Measurements from ENCODE around the gene TAF1L. TPM values are rescaled to one million over a fixed set of nuclear protein-coding genes. Genes with fewer than 3 reads are reported as not detected.

Gene TAF1L
- total RNA-seq, 1 experiment from 2014 or later = not detected

Other genes with a start within 250 kb of the TAF1L start
- gene RIGI, start 109.5 kb downstream of the TAF1L start, total RNA-seq (2021; ENCODE audit: unreplicated experiment) = 27.7 TPM
- 14.3 TPM for gene SMIM27, start 83.3 kb downstream of the TAF1L start, total RNA-seq (2021; ENCODE audit: unreplicated experiment)
- gene TOPORS, start 83.1 kb downstream of the TAF1L start, total RNA-seq (2021; ENCODE audit: unreplicated experiment) = 21.2 TPM
- gene NDUFB6, start 62.5 kb downstream of the TAF1L start, total RNA-seq (2021; ENCODE audit: unreplicated experiment) = 85.3 TPM
- not detected for gene TMEM215, start 147.9 kb upstream of the TAF1L start, total RNA-seq (2021; ENCODE audit: unreplicated experiment)

Data from Panc1 (cell line).